RPMI7951 (cell line): ENCODE measurements around the gene RSF1. TPM values are rescaled to one million over a fixed set of nuclear protein-coding genes. Genes with fewer than 3 reads are reported as not detected.
"Not testable (repeated sequence)": the region's sequence is repeated elsewhere in the genome, so short reads cannot be mapped to it uniquely, and the experiment has no call there.

Experiments
- DNase-seq: peaks from one replicate; pipeline ENCODE4 v3.0.0-alpha.2; 2012; ENCODE audit warnings: low read depth
- total RNA-seq: library from RNA; depleted of rRNA; stranded (reverse); fragments of >200 nt; shearing (Covaris generic); gene quantifications from 2 replicates; pipeline ENCODE4 v1.2.3, GENCODE V29; 2014; rRNA removed

The RSF1 gene, protein sequence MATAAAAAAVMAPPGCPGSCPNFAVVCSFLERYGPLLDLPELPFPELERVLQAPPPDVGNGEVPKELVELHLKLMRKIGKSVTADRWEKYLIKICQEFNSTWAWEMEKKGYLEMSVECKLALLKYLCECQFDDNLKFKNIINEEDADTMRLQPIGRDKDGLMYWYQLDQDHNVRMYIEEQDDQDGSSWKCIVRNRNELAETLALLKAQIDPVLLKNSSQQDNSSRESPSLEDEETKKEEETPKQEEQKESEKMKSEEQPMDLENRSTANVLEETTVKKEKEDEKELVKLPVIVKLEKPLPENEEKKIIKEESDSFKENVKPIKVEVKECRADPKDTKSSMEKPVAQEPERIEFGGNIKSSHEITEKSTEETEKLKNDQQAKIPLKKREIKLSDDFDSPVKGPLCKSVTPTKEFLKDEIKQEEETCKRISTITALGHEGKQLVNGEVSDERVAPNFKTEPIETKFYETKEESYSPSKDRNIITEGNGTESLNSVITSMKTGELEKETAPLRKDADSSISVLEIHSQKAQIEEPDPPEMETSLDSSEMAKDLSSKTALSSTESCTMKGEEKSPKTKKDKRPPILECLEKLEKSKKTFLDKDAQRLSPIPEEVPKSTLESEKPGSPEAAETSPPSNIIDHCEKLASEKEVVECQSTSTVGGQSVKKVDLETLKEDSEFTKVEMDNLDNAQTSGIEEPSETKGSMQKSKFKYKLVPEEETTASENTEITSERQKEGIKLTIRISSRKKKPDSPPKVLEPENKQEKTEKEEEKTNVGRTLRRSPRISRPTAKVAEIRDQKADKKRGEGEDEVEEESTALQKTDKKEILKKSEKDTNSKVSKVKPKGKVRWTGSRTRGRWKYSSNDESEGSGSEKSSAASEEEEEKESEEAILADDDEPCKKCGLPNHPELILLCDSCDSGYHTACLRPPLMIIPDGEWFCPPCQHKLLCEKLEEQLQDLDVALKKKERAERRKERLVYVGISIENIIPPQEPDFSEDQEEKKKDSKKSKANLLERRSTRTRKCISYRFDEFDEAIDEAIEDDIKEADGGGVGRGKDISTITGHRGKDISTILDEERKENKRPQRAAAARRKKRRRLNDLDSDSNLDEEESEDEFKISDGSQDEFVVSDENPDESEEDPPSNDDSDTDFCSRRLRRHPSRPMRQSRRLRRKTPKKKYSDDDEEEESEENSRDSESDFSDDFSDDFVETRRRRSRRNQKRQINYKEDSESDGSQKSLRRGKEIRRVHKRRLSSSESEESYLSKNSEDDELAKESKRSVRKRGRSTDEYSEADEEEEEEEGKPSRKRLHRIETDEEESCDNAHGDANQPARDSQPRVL (N-terminal part only)
- 13.1 and 16.1 TPM in 2 replicates for total RNA-seq

DNA sequence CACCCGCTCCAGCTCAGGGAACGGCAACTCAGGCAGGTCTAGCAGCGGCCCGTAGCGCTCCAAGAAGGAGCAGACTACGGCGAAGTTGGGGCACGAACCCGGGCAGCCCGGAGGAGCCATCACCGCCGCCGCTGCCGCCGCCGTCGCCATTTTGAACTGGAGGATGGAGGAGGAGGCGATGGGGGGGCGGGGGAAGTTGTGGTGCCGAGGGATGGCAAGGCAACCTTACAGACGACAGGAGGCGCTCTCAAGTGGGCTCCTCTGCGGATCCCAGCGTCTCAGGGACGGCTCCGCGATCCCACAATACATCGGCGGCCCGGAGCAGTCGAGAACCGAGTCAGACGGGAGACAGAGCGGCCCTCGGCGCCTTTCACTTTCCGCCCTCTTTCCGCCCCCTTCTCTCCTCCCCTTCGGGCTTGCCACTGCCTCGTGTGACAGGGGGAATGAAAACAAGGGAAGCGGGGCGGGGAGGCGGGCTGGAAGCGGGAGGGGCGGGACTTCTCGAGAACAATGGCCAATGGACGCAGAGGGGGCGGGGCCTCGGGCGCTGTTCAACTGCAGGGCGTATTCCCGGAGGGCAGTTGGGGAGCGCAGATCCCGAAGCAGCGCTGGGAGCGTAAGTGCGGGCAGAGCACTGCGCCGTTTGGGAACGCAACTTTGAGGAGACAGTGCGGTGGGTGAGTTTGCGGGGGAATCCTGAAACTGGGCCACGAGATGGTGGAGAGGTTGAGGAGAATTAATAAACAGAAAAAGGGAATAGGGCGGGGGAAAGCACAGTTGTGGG, at the start of gene RSF1, which contains the start of gene AAMDC:
TSS of gene RSF1 (minus strand) at position 158 of the 784 bp plus-strand sequence. CDS start at position 150, 8 bp downstream.
TSS of gene AAMDC (plus strand) at position 580 of the 784 bp plus-strand sequence. CDS start 21,353 bp downstream, outside the sequence.
- DNase-seq: peak; percentile 98

DNA sequence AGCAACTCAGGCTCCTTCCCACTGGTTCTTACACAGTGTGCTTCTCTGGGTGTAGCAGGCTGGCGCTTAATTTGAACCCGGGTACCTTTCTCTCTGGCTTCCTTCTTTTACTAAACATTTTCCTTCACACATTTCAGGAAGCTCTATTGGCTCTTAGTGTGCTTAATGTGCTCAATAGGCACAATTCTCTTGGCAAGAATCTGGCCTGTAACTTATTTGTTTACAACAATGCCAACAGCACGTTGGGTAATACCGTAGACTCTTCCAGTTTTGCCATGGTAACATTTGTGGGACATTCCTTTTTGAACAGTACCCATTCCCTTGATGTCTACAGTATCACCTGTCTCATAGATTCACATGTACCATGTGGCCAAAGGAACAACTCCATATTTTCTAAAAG, 48.2 kb upstream of the RSF1 start:
- no peak for DNase-seq

DNA sequence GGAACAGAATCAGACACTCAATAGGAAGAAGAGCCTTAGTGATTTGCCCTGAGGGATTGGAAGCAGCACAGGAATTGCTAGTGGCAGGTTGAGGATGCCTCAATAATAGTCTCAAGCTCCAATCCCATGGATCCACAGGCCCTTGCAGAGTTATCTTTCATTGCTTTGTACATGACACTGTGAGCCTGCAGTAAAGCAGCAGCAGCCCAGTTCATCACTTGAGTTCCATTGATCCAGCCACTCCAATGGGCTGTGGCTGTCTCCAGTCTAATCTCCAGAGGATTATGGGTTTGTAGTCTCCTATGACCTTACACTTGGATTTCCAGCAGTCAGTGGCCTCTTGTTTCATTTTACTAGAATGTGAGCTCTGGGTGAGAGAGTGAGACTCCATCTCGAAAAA, 45.8 kb upstream of the RSF1 start:
- DNase-seq: no peak

DNA sequence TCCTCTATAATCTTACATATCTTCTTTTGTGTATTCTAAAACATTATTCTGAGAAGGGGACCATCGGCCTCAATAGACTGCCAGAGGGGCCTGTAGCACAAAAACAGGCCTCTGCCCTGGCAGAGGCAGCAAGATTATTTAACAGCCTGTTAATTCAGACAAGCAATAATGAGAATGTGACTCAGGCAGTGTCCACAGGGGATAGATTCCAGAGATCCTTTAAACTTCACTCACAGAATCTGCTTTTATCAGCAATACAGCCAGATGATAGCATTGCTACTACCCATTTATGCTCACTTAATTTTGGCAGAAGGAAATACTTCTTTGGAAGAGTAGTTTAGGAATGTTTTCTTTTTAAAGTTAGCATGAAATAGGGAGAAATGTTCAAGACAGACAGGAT, 45.3 kb upstream of the RSF1 start:
- DNase-seq: no peak

DNA sequence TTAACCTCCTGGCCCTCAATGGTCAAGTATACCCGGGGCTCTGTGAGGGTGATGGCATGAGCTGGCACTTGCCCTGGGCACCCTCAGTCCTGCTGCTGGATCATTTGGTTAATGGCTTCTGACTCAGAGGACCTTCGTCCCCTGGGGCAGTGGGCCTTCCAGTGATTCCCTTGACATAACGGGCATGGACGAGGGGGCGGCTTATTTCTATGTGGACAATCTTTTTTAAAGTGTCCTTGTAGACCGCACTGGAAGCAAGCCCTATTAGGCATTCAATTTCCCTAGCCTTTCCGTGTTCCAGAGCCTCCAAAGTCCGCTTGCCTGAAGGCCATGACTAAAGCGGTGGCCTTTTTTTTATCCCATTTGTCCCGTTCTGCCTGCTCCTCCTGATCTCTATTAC, 40.9 kb upstream of the RSF1 start:
- DNase-seq: peak; percentile 24

DNA sequence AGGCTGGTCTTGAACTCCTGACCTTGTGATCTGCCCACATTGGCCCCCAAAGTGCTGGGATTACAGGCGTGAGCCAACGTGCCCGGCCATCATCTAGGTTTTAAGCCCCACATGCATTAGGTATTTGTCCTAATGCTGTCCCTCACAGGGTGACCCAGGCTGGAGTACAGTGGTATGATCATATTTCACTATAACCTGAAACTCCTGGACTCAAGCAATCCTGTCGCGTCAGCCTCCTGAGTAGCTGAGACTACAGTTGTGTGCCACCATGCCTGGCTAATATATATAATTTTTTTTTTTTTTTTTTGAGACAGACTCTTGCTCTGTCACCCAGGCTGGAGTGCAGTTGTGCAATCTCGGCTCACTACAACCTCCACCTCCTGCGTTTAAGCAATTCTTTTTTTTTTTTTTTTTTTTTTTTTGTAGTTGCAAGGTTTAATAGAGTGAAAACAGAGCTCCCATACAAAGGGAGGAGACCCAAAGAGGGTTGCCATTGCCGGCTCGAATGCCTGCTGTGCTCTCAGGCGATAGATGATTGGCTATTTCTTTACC, 37.5 kb upstream of the RSF1 start:
- not testable (repeated sequence) for DNase-seq

DNA sequence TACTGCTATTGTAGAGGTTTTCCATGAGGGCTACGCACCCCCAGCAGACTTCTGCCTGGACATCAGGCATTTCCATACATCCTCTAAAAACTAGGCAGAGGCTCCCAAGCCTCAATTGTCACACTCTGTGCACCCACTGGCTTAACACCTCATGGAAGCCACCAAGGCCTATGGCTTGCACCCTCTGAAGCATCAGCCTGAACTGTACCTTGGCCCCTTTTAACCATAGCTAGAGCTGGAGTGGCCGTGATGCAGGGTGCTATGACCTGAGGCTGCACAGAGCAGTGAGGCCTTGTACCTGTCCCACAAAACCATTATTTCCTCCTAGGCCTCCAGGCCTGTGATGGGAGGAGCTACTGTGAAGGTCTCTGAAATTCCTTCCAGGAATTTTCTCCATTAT, 34.3 kb upstream of the RSF1 start:
- DNase-seq: no peak

DNA sequence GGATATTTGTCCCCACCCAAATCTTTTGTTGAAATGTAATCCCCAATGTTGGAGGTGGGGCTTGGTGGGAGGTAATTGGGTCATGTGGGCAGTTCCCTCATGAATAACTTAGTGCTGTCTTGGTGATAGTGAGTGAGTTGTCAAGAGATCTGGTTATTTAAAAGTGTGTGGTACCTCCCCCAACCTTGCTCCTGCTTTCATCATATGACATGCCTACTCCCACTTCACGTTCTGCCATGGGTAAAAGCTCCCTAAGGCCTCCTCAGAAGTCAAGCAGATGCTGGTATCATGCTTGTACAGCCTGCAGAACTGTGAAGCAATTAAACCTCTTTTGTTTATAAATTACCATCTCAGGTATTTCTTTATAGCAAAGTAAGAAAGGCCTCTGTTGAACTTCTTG, 31.0 kb upstream of the RSF1 start:
- no peak for DNase-seq

DNA sequence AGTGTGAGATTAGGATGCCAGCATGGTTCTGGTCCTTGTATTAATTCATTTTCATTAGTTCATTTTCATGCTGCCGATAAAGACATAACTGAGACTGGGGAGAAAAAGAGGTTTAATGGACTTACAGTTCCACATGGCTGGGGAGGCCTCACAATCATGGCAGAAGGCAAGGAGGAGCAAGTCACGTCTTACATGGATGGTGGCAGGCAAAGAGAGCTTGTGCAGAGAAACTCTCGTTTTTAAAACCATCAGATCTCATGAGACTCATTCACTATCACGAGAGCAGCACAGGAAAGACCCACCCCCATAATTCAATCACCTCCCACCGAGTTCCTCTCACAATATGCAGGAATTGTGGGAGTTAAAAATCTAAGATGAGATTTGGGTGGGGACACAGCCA, 23.2 kb upstream of the RSF1 start:
- DNase-seq: not testable (repeated sequence)

DNA sequence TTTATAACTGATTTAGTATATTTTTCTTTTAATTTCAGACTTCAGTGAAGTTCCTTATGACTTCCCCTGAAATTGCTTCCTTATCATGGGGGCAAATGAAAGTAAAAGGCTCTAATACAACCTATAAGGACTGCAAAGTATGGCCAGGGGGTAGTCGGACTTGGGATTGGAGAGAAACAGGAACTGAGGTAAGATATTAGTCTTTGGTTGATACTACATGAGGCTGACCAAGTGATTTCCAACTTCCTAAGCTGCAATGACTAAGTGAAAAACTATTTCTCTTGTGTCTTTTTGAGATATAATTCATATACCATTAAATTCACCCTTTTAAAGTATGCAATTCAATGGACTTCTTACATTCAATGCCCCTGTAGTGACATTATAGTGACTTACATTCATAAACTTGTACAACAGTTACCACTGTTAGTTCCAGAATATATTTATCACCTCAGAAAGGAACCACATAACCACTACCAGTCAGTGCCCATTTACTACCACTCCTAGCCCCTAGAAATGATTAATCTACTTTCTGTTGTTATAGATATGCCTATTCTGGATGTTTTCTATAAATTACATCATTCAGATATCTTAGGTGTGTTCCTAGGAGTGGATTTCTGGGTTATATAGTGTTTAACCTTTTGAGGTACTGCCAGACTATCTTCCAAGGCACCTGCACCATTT, 22.1 kb upstream of the RSF1 start:
- DNase-seq: peak; percentile 17

DNA sequence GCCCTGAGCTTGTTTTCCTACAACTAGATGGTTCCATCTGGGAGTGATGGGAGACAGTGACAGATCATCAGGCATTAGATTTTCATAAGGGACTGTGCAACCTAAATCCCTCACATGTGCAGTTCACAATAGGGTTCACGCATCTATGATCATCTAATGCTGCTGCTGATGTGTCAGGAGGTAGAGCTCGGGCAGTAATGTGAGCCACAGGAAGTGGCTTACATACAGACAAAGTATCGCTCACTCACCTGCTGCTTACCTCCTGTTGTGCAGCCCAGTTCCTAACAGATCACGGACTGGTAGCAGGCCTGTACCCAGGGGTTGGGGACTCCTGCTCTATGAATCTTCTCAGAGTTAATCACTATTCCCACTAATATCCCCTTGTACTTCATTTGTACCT, 12.8 kb upstream of the RSF1 start:
- DNase-seq: no peak

DNA sequence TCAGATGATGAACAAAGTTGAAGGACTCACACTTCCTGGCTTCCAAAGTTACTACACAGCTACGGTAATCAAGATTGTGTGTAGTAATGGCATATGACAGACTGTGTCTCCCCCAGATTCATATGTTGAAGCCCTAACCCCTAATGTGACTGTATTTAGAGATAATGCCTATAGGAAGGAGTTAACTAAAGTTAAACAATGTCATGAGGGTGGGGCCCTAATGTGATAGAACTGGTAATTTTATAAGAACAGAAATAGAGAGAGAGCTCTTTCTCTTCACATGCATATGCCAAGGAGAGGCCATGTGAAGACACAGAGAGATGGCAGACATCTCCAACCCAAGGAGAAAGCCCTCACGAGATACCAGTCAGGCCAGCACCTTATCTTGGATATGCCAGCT, 8.4 kb upstream of the RSF1 start:
- DNase-seq: no peak

DNA sequence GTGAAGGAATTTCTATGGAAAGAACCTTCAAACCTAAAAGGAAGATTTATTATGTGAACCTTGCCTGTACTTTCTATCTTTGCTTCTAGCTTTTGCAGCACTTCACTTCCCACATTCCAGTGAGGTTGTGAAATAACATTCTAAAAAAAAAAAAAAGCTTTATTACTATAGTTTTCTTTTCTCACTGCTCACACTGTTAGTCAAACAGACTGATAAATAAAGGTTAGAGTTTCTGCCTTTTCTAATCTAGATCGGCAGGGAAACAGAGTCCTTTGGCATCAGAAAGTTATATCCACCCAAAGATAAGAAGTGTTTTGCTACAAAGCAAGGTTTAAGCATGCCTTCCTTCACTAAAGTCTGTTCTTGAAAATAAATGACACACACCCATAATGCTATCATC, 3.3 kb upstream of the RSF1 start:
- no peak for DNase-seq

DNA sequence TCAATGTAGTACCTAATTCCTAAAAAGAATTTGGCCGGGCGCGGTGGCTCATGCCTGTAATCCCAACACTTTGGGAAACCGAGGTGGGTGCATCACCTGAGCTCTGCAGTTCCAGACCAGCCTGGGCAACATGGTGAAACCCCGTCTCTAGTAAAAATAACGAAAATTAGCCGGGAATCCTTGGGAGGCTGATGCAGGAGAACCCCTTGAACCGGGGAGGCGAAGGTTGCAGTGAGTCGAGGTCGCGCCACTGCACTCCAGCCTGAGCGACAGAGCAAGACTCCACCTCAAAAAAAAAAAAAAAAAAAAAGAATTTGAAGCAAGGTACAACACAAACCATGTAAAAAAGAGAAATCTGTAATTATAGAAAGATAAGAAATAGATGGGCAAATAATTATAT, 1.6 kb upstream of the RSF1 start:
- not testable (repeated sequence) for DNase-seq

DNA sequence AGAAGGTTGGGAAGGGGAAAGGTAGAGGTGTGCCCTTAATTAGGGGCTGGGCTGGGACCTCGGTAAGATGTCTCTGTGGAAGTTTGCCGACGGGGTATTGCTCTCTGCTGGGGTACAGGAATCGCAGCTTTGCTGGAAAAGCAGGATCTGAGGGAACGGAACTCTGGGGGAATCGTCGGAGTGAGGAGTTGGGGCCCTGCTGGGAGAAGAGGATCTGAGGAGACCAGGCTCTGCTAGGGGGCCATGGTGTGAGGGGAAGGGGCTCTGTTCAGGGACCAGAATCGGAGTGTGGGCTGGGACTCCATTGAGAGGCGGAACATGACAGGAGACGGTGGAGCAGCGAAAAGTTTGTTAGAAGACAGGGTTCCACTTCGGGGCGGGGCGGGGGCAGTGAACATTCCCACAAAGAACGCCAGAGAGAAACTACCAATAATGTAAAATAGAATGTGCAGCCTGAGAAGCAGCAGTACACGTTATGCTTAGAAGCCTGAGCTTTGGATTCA, 878 bp upstream of the RSF1 start:
- peak; percentile 54 for DNase-seq

DNA sequence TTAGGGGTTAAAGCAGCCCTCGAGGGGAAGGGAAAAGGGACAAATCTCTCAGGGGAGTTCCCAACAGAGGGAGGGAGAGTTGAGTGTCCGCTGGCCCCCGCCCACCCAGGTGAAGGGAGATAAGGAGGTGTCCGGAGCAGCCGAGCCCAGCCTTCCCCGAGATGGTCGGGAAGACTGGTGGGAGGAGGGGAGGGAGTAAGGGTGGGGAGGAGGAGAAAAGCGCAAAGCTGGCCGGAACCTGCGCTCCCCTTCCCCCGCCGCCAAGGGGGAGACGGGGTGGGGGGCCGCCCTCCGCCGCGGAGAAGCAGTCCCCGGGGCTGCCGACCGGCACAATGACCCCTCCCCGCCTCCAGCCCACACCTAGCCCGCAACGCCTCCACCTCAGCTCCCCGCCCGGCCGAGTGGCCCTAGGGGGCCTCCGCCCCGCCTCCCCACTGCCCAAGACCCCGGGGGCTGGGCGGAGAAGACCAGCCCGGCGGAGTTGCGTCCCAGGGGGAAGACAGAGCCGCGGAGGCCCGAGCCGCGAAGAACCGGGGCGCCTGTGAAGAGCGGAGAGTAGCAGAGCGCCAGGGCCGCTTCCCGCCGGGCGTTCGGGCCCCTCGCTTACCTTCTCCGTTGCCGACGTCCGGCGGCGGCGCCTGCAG, 479 bp downstream of the RSF1 start:
- peak; percentile 37 for DNase-seq

DNA sequence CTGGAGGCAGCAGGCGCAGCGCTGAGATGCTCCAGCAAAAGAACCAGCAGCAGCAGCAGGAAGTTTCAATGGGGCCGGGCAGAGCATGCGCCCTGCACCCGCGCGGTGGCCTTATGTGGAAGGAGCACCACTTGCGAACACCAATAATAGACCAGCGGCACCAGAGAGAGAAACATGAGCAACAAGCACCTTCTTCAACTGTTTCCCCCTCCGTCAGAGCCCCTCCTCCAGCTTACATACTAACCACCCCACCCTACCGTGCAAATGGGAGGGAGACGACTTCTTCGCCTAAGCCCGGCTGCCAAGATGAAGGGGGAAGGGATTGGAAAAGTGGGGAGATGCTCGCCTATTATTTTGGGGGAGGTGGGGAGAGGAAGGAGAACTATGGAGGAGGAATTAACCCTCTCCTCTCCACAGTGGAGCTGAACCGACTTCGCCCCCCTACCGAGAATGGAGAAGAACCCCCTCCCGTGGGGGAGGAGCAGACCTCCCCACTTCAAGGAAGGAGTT, 1.1 kb downstream of the RSF1 start:
- DNase-seq: peak; percentile 84

DNA sequence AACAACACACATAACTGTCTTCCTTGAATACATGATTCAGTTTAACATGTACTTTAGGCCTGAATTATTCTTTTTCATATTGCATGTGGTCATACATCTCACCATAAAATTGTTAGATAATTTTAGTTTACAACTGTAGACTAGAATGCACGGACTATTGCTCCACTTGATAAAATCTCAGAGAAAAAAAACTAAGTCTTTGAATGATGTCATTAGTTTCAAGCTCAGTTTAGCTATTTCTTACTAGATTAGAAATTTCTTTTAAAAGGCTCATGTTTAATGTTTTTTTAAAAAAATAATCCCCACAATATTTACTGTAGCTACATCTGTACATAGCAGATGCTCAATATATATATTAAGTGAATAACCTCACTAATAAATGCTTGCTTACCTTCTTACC, 5.1 kb downstream of the RSF1 start:
- no peak for DNase-seq

DNA sequence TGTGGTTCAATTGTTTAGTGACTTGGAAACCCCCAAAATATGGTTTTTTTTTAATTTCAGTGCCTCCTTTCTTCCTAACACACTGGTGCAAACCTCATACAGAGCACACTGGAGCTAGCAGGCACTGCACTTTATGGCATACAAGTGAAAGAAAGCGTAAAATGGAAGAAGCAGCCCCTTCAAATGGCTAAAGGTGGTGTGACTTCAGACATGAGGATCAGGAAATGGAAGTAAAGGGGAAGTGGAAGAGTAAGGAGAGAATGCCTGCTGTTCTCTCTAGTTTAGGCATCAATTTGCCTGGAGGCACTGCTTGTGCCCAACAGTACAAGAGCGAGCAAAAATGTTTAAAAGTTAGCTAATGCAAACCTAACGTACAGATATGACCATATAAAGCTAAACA, 5.7 kb downstream of the RSF1 start:
- no peak for DNase-seq
